Cardiac septum (tissue), 1 donor: ENCODE measurements around the gene RSBN1. TPM values are rescaled to one million over a fixed set of nuclear protein-coding genes. Genes with fewer than 3 reads are reported as not detected.
A peak's percentile ranks its signal among the peaks of the same experiment; 100 is the strongest.
"Not testable (repeated sequence)": the region's sequence is repeated elsewhere in the genome, so short reads cannot be mapped to it uniquely, and the experiment has no call there.

ENCODE experiments used
- DNase-seq: peaks from one replicate; pipeline ENCODE4 v3.0.0-alpha.2; 2020; ENCODE audit warnings: low spot score
- intact Hi-C: fragments of 100-400 bp; cut with DNase I; formaldehyde crosslinking; loops from one replicate; pipeline ENCODE4 v1.14.0; 2022
- long read RNA-seq: library from polyadenylated mRNA; unstranded; transcript quantifications from one replicate; pipeline ENCODE4 v2.0.0, GENCODE V29; 2021
- total RNA-seq: library from RNA; stranded (reverse); fragmentation: NEBNext Ultra II Directional; extraction: Animal tissue kit (Norgen Biotek cat#: 25700); gene quantifications from one replicate; pipeline ENCODE4 v1.2.1, GENCODE V29; 2021
- donor health status: DM: no; HTN: no; CAD: no.

RSBN1 gene
- 11.0 TPM for total RNA-seq
- long read RNA-seq, full-length matches to known transcripts: 7 of 21 reads
- long read RNA-seq, partial matches to known transcripts: 13 of 21 reads
- long read RNA-seq, other reads (novel, unspliced or antisense): 1 of 21 reads

DNA sequence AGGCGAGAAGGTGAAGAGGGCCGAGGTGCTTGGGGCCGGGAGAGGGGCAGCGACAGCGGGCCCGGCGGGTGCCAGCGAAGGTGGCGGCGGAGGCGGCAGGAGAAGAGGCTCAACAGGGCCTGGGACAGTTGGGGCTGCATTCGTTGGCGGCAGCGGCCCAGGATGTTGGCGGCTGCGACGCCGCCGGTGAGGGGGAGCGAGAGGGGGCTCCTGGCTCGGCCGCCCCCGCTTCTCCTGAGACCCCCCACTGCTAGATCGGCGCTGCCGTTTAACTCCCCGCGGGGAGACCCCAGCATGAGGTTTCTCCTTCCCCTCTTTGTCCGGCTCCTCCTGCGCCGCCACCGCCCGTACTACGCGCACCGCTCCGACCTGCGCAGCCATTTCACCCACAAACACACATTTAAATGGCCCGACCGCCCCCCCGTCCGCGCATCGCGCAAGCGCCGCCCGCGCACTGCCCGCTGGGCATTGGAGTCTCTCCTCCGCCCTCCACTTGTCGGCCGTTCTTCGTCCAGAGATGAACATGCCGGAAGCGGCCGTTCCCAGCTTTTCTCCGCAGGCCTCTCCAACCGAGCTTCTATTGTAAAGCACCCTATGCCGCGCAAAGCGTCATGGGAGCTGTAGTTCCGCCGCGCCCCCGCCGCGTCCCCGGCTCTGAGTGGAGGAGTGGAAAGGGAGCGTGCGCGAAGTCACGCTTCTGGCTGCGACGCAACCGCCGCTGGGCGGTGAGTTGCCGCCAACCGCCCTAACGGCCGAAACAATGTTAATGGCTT, at the start of gene RSBN1:
Gene RSBN1 (minus strand): TSS at position 589 of the 773 bp plus-strand sequence. CDS start 64 bp downstream, at position 525.
- intact Hi-C loops: loop anchor here (1.0 to 10.0 kb wide), 4 partner anchors 53 to 667 kb away; partner anchors contain the start of genes DCLRE1B, HIPK1 and PHTF1
- DNase-seq: peak; percentile 100

- intact Hi-C loops: no loop called here
These were observed 49.4 kb upstream of the RSBN1 start for GRCh38 chr1:113861641-113862040.

DNA sequence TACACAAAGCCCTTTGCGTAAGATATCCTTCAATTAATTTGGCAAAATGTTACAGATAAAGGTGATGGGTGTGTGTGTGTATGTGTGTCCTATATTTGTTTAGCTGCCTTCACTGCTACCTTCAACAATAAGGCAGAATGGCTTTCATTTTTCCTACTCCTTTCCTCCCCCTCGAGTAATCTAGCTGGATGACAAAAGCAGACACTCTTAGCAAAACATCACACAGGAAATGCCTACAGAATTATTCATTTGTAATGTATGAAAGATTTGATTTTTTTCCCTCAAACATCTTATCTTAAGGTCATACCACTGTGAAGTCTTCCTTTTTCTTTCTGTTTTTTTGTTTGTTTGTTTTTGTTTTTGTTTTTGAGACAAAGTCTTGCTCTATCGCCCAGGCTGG, 48.6 kb upstream of the RSBN1 start:
- intact Hi-C loops: no loop called here
- no peak for DNase-seq

More at GRCh38 chr1:113861641-113862040, 49.4 kb upstream of the RSBN1 start:
- no peak for DNase-seq

GRCh38 chr1:113859478-113860175, 47.4 kb upstream of the RSBN1 start:
- no peak for DNase-seq
- intact Hi-C loops: no loop called here

DNA sequence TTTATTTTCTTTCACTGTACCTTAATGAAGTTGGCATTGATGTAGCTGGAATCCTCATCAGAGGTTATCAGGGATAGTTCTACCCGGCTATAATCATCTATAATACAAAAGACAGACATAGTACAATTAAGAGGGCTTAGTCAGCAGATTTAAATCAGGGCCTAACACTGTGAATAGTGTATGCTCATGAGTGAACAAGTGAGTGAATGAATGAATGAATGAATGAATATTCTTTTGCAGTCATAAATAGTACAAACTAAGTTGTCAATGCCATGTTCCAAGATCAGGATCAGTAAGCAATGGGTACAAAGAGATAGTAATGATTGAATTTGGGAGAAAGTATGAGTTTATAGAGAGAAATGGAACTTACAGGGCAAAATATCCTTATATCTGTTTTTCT, 46.7 kb upstream of the RSBN1 start:
- DNase-seq: no peak
- intact Hi-C loops: no loop called here

GRCh38 chr1:113858418-113858817, 46.1 kb upstream of the RSBN1 start:
- no peak for DNase-seq

DNA sequence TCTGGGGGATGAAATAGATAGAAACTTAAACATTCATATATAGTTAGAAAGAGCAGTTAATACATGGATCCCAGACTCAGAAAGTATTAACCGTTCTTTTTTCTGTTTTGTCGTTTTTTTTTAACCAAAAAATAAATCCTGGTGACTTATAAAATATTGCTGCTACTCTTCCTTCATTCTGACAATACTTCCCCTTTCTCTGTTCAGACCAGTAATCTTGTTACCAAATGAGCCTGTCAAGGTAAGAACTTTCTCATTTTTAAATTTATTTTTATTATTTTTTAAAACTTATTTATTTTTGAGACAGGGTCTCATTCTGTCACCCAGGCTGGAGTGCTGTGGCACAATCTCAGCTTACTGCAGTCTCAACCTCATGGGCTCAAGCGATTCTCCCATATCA, 45.5 kb upstream of the RSBN1 start:
- intact Hi-C loops: no loop called here
- no peak for DNase-seq

More at GRCh38 chr1:113858418-113858817, 46.1 kb upstream of the RSBN1 start:
- intact Hi-C loops: no loop called here

DNA sequence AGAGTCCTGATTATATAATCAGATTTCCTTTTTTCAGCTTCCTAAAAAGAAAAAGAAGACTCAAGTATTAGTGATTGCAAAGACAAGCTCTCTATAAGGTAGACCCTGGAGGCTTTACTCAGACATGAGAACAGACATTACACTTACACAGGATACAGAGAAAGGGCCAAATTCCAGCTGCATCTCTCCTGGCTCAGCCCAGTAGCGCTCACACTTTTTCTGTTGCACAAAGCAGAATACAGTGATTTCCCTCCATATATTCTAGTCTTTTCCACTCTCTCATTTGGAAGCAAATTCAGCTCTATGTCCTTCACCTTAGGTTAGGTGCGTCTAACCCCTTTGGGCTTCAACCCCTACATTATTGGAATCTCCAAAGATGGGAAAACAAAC, 44.1 kb upstream of the RSBN1 start:
- intact Hi-C loops: no loop called here
- no peak for DNase-seq

DNA sequence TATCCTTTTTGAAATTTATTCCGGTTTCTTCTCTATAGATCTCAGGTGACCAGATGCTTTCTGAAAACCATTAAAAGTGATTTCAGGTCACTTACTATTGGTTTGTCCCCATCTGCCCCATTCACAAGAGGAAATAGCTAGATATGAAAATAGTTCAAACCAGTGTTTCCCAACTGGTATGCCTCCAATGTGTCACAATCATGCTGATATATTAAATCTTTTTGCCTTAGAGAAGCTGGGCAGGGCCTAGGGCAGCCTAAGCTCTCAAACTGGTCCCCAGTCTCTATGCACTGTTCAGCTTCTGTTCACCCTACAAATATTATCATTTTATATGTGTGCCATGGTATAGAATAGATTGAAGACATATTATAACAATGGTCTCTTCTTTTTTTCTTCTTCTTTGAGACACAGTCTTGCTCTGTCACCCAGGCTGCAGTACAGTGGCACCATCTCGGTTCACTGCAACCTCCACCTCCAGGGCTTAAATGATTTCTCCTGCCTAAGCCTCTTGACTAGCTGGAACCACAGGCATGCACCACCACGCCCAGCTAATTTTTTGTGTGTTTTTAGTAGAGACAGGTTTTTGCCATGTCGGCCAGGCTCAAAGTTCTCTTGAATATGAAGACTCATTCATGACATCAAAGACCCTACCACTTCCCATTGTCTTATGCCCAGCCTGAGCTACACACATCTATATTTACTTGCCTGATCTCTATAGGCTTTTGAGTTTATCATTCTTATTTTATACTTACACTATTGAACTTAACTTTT, 43.5 kb upstream of the RSBN1 start:
- no peak for DNase-seq
- intact Hi-C loops: no loop called here

- intact Hi-C loops: no loop called here
- DNase-seq: no peak
These were observed 42.0 kb upstream of the RSBN1 start for GRCh38 chr1:113854234-113854633.

GRCh38 chr1:113852694-113853093, 40.4 kb upstream of the RSBN1 start:
- intact Hi-C loops, DNase-seq: not testable (repeated sequence)

GRCh38 chr1:113850127-113850796, 38.0 kb upstream of the RSBN1 start:
- intact Hi-C loops: no loop called here
- DNase-seq: no peak

DNA sequence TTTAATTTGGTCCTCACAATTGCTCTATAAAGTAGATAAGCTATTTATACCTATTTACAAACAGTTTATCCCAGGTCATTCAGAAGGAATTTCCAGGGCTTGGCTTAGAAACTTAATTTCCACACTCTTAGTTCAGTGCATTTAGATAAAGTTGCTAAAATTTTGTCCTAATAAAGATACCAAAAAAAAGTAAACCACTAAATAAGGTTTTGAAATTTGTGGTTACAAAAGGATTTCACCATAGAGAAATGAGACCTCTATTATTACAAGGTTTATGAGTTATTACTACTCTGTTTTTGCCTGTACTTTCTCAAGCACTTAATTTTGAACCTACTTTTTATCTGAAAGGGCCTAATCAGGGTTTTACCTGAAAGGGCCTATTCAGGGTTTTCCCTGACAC, 36.8 kb upstream of the RSBN1 start:
- intact Hi-C loops: no loop called here

GRCh38 chr1:113846391-113847035, 34.2 kb upstream of the RSBN1 start:
- intact Hi-C loops: no loop called here
- DNase-seq: no peak

More for the DNA sequence above, 36.8 kb upstream of the RSBN1 start:
- DNase-seq: no peak

GRCh38 chr1:113836534-113836933, 24.3 kb upstream of the RSBN1 start:
- intact Hi-C loops: loop anchor here (5.0 to 10.0 kb wide), 2 partner anchors 66 to 448 kb away; partner anchors contain the start of gene AP4B1

DNA sequence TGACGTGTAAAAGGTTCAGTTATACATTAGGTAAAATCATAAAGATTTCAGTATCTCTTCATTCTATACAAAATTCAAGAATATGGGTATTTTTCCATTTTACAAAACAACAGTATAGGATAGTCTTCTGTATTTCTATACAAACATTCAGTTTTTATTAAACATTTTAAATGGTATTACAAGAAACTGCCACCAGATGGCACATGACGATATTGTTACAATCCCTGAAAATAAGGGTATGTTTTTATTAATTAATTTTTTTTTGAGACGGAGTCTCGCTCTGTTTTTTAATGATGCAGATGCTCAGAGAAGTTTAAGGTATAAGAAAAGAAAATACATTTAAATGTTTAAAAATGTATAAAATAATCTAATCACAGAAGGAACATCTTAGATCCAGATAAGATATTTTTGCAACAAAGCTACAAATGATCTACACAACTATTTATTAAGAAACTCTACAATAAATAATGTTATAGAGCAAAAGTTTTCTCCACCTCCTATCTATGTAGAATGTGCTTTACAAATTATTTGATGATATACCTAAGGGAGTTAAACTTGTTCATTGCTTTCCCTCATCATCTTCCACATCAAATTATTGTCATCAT, 23.5 kb upstream of the RSBN1 start:
- intact Hi-C loops: loop anchor here (5.0 to 10.0 kb wide), 2 partner anchors 67 to 449 kb away; partner anchors contain the start of gene AP4B1
- no peak for DNase-seq

More at GRCh38 chr1:113836534-113836933, 24.3 kb upstream of the RSBN1 start:
- DNase-seq: no peak

DNA sequence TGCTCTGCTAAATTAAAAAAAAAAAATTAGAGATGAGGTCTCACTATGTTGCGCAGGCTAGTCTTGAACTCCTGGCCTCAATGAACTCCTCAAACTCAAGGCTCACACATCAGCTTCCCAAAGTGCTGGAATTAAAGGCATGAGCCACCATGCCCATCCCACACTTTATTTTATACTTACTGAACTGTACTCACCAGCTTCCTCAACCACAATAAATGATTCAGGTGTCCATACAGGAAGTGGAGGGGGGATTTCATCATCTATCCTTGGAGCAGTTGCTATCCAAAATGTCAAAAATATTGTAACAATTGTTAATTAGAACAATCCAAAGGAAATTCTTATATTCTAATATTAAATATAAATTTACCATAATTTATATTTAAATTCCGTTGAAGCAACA, 22.4 kb upstream of the RSBN1 start:
- intact Hi-C loops: loop anchor here (5.0 to 10.0 kb wide), 2 partner anchors 68 to 450 kb away; partner anchors contain the start of gene AP4B1
- DNase-seq: no peak

GRCh38 chr1:113830039-113830438, 17.8 kb upstream of the RSBN1 start:
- DNase-seq: no peak
- intact Hi-C loops: loop anchor here (10.0 kb wide), 1 partner anchor 455 kb away; no protein-coding TSS in a partner anchor
